Measurements from ENCODE around the gene NUDT22. TPM values are rescaled to one million over a fixed set of nuclear protein-coding genes. Genes with fewer than 3 reads are reported as not detected.
A peak's percentile ranks its signal among the peaks of the same experiment; 100 is the strongest.
"Not testable (repeated sequence)": the region's sequence is repeated elsewhere in the genome, so short reads cannot be mapped to it uniquely, and the experiment has no call there.

Gene NUDT22
- polyA plus RNA-seq, 1 donor, result 33.8 TPM

- WGBS (ENCODE audit: insufficient coverage, low lambda C conversion rate), result no CpG with 5 or more reads among the region's 8 CpGs
- H3K36me3 ChIP-seq (ENCODE audit: control insufficient read depth, insufficient read depth, low read length), result peaks cover 27% of the 10 kb centered on the region
- no peak overlapping the region for H3K27ac ChIP-seq (ENCODE audit: low read length)
- no peaks in the 10 kb centered on the region for H3K27me3 ChIP-seq (ENCODE audit: control insufficient read depth, insufficient read depth, low read length)
- H3K4me3 ChIP-seq (ENCODE audit: low read length), result no peak overlapping the region
- peaks cover 38% of the 10 kb centered on the region for H3K4me1 ChIP-seq (ENCODE audit: control insufficient read depth, insufficient read depth, low read length)
- H3K9me3 ChIP-seq (ENCODE audit: control insufficient read depth, low read depth, low read length), result no peaks in the 10 kb centered on the region
- no peak for DNase-seq
Observed at GRCh38 chr11:64243236-64243854, 17.3 kb downstream of the NUDT22 start.

DNA sequence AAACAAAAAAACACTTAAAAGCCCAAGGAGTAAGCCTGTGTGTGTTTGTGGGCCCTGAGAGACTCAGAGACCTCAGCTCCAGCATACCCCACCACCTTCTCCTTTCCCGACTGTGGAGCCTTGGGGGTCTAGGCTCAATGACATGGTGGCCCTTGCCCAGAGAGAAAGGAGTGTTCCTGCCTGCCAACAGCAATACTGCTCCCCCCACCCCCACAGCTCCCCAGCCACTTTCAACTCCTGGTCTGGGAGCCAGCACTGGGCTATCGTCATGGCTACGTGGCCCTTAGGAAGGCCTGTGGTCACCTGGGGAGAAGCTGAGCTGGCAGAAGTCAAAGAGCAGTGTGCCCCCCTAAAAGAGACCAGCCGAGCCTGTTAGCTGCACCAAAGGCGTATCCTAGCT lies 18.0 kb downstream of the NUDT22 start:
- H3K27me3 ChIP-seq (ENCODE audit: control insufficient read depth, insufficient read depth, low read length), result no peaks in the 10 kb centered on the region
- no peak overlapping the region for H3K4me3 ChIP-seq (ENCODE audit: low read length)
- H3K27ac ChIP-seq (ENCODE audit: low read length), result no peak overlapping the region
- H3K4me1 ChIP-seq (ENCODE audit: control insufficient read depth, insufficient read depth, low read length), result peaks cover 44% of the 10 kb centered on the region
- peaks cover 20% of the 10 kb centered on the region for H3K36me3 ChIP-seq (ENCODE audit: control insufficient read depth, insufficient read depth, low read length)
- WGBS (ENCODE audit: insufficient coverage, low lambda C conversion rate), result no CpG with 5 or more reads among the region's 5 CpGs
- DNase-seq, result no peak
- no peaks in the 10 kb centered on the region for H3K9me3 ChIP-seq (ENCODE audit: control insufficient read depth, low read depth, low read length)

DNA sequence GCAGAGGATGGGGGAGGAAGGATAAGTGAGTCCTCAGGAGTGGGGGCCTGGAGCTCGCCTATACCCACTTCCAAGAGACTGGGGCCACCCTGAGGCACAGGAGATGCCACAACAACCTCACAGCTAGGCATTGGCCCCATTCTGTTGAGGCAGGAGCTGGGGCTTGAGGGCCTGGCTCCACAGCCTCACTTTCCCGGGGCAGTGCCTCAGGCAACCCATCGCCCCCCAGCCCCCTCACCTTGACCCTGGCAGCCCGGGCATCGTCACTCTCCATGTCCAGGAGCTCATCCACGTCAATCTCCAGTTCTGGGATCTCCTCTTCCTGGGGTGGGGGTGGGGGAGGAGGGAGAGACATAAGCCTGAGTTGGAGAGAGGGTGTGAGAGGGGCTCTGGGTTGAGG lies 18.9 kb downstream of the NUDT22 start:
- Histone ChIP-seq H3K27ac (ENCODE audit: low read length) (peak overlapping the region; percentile 89), H3K9me3 (ENCODE audit: control insufficient read depth, low read depth, low read length) (no peaks in the 10 kb centered on the region), H3K4me3 (ENCODE audit: low read length) (peak overlapping the region; percentile 83), H3K36me3 (ENCODE audit: control insufficient read depth, insufficient read depth, low read length) (peaks cover 16% of the 10 kb centered on the region), H3K27me3 (ENCODE audit: control insufficient read depth, insufficient read depth, low read length) (no peaks in the 10 kb centered on the region), H3K4me1 (ENCODE audit: control insufficient read depth, insufficient read depth, low read length) (peaks cover 47% of the 10 kb centered on the region)
- DNase-seq, result no peak
- no CpG with 5 or more reads among the region's 6 CpGs for WGBS (ENCODE audit: insufficient coverage, low lambda C conversion rate)

- DNase-seq, result no peak
- no peaks in the 10 kb centered on the region for H3K27me3 ChIP-seq (ENCODE audit: control insufficient read depth, insufficient read depth, low read length)
- peaks cover 16% of the 10 kb centered on the region for H3K36me3 ChIP-seq (ENCODE audit: control insufficient read depth, insufficient read depth, low read length)
- peak overlapping the region; percentile 89 for H3K27ac ChIP-seq (ENCODE audit: low read length)
- H3K9me3 ChIP-seq (ENCODE audit: control insufficient read depth, low read depth, low read length), result no peaks in the 10 kb centered on the region
- peak overlapping the region; percentile 83 for H3K4me3 ChIP-seq (ENCODE audit: low read length)
- peaks cover 47% of the 10 kb centered on the region for H3K4me1 ChIP-seq (ENCODE audit: control insufficient read depth, insufficient read depth, low read length)
- WGBS (ENCODE audit: insufficient coverage, low lambda C conversion rate), result no CpG with 5 or more reads among the region's 6 CpGs
Observed at GRCh38 chr11:64245401-64245796, 19.3 kb downstream of the NUDT22 start.

- H3K4me3 ChIP-seq (ENCODE audit: low read length), result peak overlapping the region; percentile 83
- WGBS (ENCODE audit: insufficient coverage, low lambda C conversion rate), result no CpG with 5 or more reads among the region's 46 CpGs
- DNase-seq, result peak; percentile 74 to 83
Observed at GRCh38 chr11:64245797-64246620, 19.9 kb downstream of the NUDT22 start.

DNA sequence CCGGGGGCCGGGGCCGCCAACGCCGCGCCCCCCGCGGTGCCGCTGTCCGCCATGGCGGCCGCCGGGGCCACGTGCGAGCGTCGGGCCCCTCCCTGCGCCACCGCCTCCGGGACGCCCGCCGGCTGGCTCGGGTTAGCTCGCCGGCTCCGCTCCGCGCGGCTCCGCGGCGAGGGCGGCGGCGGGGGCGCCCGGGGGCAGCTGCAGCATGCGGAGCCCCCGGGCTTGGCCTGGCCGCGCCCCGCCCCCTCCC lies 20.5 kb downstream of the NUDT22 start:
- H3K9me3 ChIP-seq (ENCODE audit: control insufficient read depth, low read depth, low read length); H3K27me3 ChIP-seq (ENCODE audit: control insufficient read depth, insufficient read depth, low read length); H3K4me3 ChIP-seq (ENCODE audit: low read length); DNase-seq: not testable (repeated sequence)
- Histone ChIP-seq H3K36me3 (ENCODE audit: control insufficient read depth, insufficient read depth, low read length) (peaks cover 16% of the 10 kb centered on the region), H3K4me1 (ENCODE audit: control insufficient read depth, insufficient read depth, low read length) (peaks cover 52% of the 10 kb centered on the region), H3K27ac (ENCODE audit: low read length) (peak overlapping the region; percentile 89)
- no CpG with 5 or more reads among the region's 43 CpGs for WGBS (ENCODE audit: insufficient coverage, low lambda C conversion rate)

More at GRCh38 chr11:64245797-64246620, 19.9 kb downstream of the NUDT22 start:
- peaks cover 16% of the 10 kb centered on the region for H3K36me3 ChIP-seq (ENCODE audit: control insufficient read depth, insufficient read depth, low read length)
- H3K9me3 ChIP-seq (ENCODE audit: control insufficient read depth, low read depth, low read length), result no peaks in the 10 kb centered on the region
- H3K27ac ChIP-seq (ENCODE audit: low read length), result peak overlapping the region; percentile 89
- peaks cover 50% of the 10 kb centered on the region for H3K4me1 ChIP-seq (ENCODE audit: control insufficient read depth, insufficient read depth, low read length)
- no peaks in the 10 kb centered on the region for H3K27me3 ChIP-seq (ENCODE audit: control insufficient read depth, insufficient read depth, low read length)

DNA sequence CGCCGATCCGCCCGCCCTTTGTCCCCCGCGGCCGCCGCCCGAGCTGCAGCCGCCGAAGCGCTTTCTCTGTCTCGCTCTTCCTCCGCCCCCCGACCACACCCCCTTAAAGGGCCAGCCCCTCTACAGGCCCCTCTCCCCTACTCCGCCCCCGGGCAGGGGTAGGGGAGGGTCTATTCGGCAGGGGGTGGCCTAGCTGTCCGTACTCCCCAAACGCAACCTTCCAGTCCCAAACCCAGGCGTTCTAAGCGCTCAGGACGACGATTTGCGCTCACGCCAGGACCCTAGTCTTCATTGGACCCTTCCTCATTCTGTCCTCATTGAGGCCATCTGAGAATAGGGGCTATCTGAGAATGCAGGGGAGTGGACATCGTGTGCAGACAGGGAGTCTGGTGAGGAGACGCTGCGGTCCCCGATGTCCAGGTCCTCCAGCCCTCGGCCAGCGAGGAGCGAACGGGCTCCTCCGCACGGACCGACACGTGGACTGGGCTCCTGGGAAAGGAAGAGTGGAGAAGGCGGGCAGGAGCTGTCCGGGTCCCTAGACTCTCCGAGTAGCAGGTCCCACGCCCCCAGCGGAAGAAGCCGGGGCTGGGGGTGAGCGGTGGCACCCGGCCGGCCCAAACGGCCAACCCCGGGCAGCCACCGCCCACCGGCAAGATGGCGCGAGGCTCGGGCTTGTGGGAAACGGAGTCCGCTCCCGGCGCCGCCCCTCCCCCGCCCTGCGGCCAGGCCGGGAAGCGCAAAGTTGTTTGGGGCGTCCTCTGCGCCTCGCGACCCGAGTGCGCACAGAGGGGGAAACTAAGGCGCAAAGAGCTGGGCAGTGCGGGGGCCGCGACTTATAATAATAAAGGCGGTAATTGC lies 21.0 kb downstream of the NUDT22 start, which contains the start of gene PPP1R14B:
PPP1R14B (minus strand) TSS at position 73 of the 858 bp plus-strand sequence. CDS start 270 bp downstream, outside the sequence.
- Histone ChIP-seq H3K36me3 (ENCODE audit: control insufficient read depth, insufficient read depth, low read length) (peaks cover 16% of the 10 kb centered on the region), H3K9me3 (ENCODE audit: control insufficient read depth, low read depth, low read length) (no peaks in the 10 kb centered on the region), H3K4me3 (ENCODE audit: low read length) (peak within 1 kb of the TSS; percentile 83), H3K27me3 (ENCODE audit: control insufficient read depth, insufficient read depth, low read length) (no peaks in the 10 kb centered on the region), H3K27ac (ENCODE audit: low read length) (peak within 1 kb of the TSS; percentile 91), H3K4me1 (ENCODE audit: control insufficient read depth, insufficient read depth, low read length) (peaks cover 52% of the 10 kb centered on the region)
- DNase-seq, result peak; percentile 74 to 86
- WGBS (ENCODE audit: insufficient coverage, low lambda C conversion rate), result no CpG with 5 or more reads among the region's 74 CpGs

DNA sequence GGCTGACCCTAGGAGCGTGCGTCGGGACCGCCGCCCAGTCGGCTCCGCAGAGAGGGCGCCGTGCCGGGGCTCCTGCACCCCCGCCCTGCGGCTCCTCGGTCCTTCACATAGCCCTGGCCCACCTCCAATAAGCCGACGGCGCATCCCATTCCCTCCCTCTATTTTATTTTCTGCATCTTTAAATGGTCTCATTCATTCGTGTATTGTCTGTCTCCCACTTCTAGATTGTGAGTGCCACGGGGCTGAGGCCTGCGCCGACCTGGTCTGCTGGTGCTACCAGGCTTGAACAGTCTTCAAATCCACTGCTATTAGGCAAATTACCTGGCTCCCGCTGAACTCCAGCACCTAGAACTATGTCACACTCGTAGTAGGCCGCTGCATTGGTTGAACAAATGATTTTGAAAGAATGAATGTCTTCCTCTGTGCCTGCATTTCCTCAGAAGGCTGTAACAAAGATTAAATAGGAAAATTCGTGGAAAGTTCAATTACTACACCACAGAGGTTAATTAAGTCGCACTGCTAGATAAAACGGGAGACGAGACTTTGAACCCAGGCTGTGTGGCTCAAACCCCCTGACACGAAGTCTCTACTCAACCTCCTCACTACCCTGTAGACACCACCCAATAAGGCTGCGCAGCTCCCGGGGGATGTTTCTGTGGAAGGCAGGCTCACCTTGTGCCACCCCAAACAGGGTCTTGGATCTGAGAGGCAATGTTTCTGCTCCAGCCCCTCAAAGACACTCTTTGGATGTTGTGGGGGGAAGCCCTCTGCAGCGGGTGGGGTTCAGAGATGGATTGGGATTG lies 21.9 kb downstream of the NUDT22 start:
- 20% methylated on average over 2 of the region's 31 CpGs for WGBS (ENCODE audit: insufficient coverage, low lambda C conversion rate)
- H3K4me3 ChIP-seq (ENCODE audit: low read length), result peak overlapping the region; percentile 80
- peak overlapping the region; percentile 91 for H3K27ac ChIP-seq (ENCODE audit: low read length)
- H3K36me3 ChIP-seq (ENCODE audit: control insufficient read depth, insufficient read depth, low read length), result peaks cover 15% of the 10 kb centered on the region
- no peaks in the 10 kb centered on the region for H3K9me3 ChIP-seq (ENCODE audit: control insufficient read depth, low read depth, low read length)
- peak in 1 of 2 donors; percentile 64 for DNase-seq
- no peaks in the 10 kb centered on the region for H3K27me3 ChIP-seq (ENCODE audit: control insufficient read depth, insufficient read depth, low read length)
- H3K4me1 ChIP-seq (ENCODE audit: control insufficient read depth, insufficient read depth, low read length), result peaks cover 49% of the 10 kb centered on the region

GRCh38 chr11:64248578-64248977 lies 22.5 kb downstream of the NUDT22 start:
- Histone ChIP-seq H3K27ac (ENCODE audit: low read length) (no peak overlapping the region), H3K36me3 (ENCODE audit: control insufficient read depth, insufficient read depth, low read length) (peaks cover 14% of the 10 kb centered on the region), H3K9me3 (ENCODE audit: control insufficient read depth, low read depth, low read length) (no peaks in the 10 kb centered on the region), H3K27me3 (ENCODE audit: control insufficient read depth, insufficient read depth, low read length) (no peaks in the 10 kb centered on the region), H3K4me1 (ENCODE audit: control insufficient read depth, insufficient read depth, low read length) (peaks cover 51% of the 10 kb centered on the region), H3K4me3 (ENCODE audit: low read length) (no peak overlapping the region)
- WGBS (ENCODE audit: insufficient coverage, low lambda C conversion rate), result no CpG with 5 or more reads among the region's 7 CpGs
- DNase-seq, result no peak

All from large intestine (tissue), 3 donors.